ENCODE measurements around the gene IER5.
A peak's percentile ranks its signal among the peaks of the same experiment; 100 is the strongest.

Gene IER5

GRCh38 chr1:181134543-181135436, 46.3 kb downstream of the IER5 start:
- Mint-ChIP-seq H3K9me3 (no peaks in the 10 kb centered on the region), H3K4me3 (no peak overlapping the region), H3K36me3 (ENCODE audit: low read depth) (no peaks in the 10 kb centered on the region), H3K27ac (peak overlapping the region; percentile 8 to 71 (median 21)), H3K4me1 (peaks cover 22% of the 10 kb centered on the region), H3K27me3 (ENCODE audit: low read depth) (peaks cover 7% of the 10 kb centered on the region)
- TF ChIP-seq, protein P1, sequence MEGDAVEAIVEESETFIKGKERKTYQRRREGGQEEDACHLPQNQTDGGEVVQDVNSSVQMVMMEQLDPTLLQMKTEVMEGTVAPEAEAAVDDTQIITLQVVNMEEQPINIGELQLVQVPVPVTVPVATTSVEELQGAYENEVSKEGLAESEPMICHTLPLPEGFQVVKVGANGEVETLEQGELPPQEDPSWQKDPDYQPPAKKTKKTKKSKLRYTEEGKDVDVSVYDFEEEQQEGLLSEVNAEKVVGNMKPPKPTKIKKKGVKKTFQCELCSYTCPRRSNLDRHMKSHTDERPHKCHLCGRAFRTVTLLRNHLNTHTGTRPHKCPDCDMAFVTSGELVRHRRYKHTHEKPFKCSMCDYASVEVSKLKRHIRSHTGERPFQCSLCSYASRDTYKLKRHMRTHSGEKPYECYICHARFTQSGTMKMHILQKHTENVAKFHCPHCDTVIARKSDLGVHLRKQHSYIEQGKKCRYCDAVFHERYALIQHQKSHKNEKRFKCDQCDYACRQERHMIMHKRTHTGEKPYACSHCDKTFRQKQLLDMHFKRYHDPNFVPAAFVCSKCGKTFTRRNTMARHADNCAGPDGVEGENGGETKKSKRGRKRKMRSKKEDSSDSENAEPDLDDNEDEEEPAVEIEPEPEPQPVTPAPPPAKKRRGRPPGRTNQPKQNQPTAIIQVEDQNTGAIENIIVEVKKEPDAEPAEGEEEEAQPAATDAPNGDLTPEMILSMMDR (IDR thresholded peaks at IDR 0.05; ENCODE audit: unreplicated experiment in 3 of 3) = no peak

- Mint-ChIP-seq H3K27ac (peak overlapping the region in 2 of 3 experiments; percentile 21 to 71), H3K4me1 (peaks cover 17% of the 10 kb centered on the region), H3K36me3 (ENCODE audit: low read depth) (no peaks in the 10 kb centered on the region), H3K4me3 (no peak overlapping the region), H3K27me3 (ENCODE audit: low read depth) (peaks cover 13% of the 10 kb centered on the region), H3K9me3 (no peaks in the 10 kb centered on the region)
- TF ChIP-seq, protein P1 (IDR thresholded peaks at IDR 0.05; ENCODE audit: unreplicated experiment in 3 of 3) = peak in 2 of 3 experiments; percentile 11 to 18
Observed at GRCh38 chr1:181135437-181135731, 46.9 kb downstream of the IER5 start.

GRCh38 chr1:181135815-181136737, 47.6 kb downstream of the IER5 start:
- Mint-ChIP-seq H3K27me3 (ENCODE audit: low read depth) (peaks cover 18% of the 10 kb centered on the region), H3K36me3 (ENCODE audit: low read depth) (no peaks in the 10 kb centered on the region), H3K4me3 (no peak overlapping the region), H3K9me3 (no peaks in the 10 kb centered on the region), H3K4me1 (peaks cover 20% of the 10 kb centered on the region), H3K27ac (peak overlapping the region in 2 of 3 experiments; percentile 0 to 71)
- TF ChIP-seq, protein P1 (IDR thresholded peaks at IDR 0.05; ENCODE audit: unreplicated experiment in 3 of 3) = peak in 1 of 3 experiments; percentile 5

DNA sequence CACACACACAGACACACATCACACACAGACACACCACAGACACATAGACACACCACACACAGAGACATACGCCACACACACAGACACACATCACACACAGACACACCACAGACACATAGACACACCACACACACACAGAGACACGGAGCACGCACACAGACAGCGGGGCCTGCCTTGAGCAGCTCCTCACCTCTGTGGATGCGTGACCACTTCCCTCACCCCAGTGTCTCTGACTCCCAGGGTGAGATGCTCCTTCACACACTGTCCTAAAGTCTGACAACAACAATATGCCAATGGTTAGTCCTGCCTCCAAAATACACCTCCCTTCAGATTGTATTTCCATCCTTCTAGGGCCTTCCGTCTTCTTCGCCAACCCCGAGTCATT, 48.2 kb downstream of the IER5 start:
- H3K36me3 Mint-ChIP-seq (ENCODE audit: low read depth) = no peaks in the 10 kb centered on the region
- TF ChIP-seq, protein P1 (IDR thresholded peaks at IDR 0.05; ENCODE audit: unreplicated experiment in 3 of 3) = no peak
- peaks cover 20% of the 10 kb centered on the region for H3K4me1 Mint-ChIP-seq

DNA sequence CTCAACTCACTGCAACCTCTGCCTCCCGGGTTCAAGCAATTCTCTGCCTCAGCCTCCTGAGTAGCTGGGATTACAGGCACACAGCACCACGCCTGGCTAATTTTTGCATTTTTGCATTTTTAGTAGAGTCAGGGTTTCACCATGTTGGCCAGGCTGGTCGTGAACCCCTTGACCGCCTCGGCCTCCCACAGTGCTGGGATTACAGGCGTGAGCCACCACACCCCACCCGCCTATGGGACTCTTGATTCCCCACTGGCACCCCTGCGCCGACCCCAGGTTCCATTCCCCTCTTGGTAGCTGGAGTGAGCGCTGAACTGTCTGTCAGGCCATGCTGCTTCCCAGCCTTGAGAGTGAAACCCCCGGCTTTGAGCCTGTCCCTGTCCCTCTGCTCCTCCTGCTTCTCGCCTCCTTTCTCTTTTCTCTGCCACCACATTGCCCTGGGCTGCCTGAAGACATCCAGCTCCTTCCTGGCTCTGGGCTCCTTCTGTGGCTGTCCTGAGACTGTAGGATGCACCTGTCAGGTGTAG, 48.8 kb downstream of the IER5 start:
- Mint-ChIP-seq H3K4me1 (peaks cover 25% of the 10 kb centered on the region), H3K4me3 (no peak overlapping the region), H3K36me3 (ENCODE audit: low read depth) (no peaks in the 10 kb centered on the region), H3K27me3 (ENCODE audit: low read depth) (peaks cover 18% of the 10 kb centered on the region), H3K9me3 (no peaks in the 10 kb centered on the region), H3K27ac (peak overlapping the region in 1 of 3 experiments; percentile 14)
- TF ChIP-seq, protein P1 (IDR thresholded peaks at IDR 0.05; ENCODE audit: unreplicated experiment in 3 of 3) = no peak

More for the DNA sequence above, 48.2 kb downstream of the IER5 start:
- H3K27me3 Mint-ChIP-seq (ENCODE audit: low read depth) = peaks cover 18% of the 10 kb centered on the region
- H3K27ac Mint-ChIP-seq = peak overlapping the region in 1 of 3 experiments; percentile 3
- H3K4me3 Mint-ChIP-seq = no peak overlapping the region
- no peaks in the 10 kb centered on the region for H3K9me3 Mint-ChIP-seq

All from nephron (organoid).